Amygdala (tissue), 56 donors: ENCODE results near the gene KICS2.

ENCODE experiments used
- DNase-seq, 56 donors: peaks; one replicate each; lab custom pipeline; 2025; lab: John Stamatoyannopoulos, UW

Gene KICS2

GRCh38 chr12:64222009-64222765, at the start of gene KICS2:
TSS of gene KICS2 (minus strand) at chr12:64222296. CDS start at chr12:64222237, 59 bp downstream.
- DNase-seq: peak; percentile 48 to 98 (median 86)

- DNase-seq: no peak
Observed at GRCh38 chr12:64270411-64270810, 48.3 kb upstream of the KICS2 start.

DNA sequence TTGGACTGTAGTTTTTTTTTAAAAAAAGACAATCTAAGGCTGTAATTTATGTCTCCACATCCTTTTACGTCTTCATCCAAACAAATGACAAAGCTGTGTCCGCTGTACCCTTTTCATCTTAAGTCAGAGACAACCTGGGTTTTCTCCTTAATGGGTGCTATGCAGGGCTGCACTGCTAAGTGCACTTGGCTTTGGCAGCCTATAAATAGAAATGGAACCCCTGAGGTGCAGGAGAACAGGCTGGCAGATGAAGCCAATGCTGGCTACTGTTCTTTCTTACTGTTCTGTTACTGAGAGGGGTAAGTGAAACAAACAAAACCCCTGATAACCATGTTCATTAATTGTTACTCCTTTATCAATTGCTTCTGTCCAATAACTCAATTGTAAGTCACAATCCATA, 47.1 kb upstream of the KICS2 start:
- no peak for DNase-seq

DNA sequence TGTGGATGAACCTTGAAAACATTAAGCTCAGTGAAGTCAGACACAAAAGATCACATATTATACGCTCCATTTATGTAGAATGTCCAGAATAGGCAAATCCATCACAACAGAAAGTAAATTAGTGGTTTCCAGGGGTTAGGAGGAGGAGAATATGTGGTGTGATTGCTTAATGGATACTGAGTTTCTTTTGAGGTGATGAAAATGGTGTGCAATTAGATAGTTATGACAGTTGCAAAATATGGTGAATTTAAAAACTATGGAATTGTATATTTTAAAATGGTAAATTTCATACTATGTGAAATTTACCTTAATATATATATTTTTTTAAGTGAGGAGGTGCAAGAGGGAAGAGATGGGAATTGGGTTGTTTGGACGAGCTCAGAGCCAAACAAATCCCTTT, 46.3 kb upstream of the KICS2 start:
- DNase-seq: no peak

GRCh38 chr12:64265839-64266238, 43.7 kb upstream of the KICS2 start:
- DNase-seq: no peak

DNA sequence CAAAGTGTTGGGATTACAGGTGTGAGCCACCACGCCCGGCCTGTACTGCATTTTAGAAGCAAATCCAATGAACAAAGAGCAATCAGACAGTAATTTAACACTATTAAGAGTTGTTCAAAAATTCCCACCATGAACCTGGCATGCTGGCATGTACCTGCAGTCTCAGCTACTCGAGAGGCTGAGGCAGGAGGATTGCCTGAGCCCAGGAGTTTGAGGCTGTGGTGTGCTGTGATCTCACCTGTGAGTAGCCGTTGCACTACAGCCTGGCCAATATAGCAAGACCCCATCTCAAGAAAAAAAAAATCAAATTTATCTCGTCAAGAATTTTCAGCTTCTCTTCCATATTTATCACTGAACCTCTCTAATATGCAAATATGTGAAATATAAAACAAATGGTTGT, 39.7 kb upstream of the KICS2 start:
- no peak for DNase-seq

DNA sequence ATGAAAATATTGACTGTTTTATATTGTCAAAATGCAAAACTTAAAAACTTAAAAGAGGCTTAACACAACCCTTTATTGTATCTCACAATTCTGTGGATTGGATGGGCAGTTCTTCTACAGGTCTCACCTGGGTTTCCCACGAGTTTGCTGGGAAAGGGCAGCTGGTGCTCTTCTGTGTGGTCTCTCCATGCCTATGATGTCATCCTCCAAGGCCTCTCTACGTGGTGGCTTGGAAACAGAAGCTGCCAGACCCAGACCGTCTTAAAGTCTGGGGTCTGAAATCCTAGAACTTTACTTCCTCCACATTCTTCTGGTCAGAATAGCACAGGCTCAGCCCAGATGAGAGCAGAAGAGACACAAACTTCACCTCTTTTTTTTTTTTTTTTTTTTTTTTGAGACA, 36.5 kb upstream of the KICS2 start:
- no peak for DNase-seq

GRCh38 chr12:64256166-64256800, 34.2 kb upstream of the KICS2 start:
- DNase-seq: peak in 1 of 56 donors; percentile 76

DNA sequence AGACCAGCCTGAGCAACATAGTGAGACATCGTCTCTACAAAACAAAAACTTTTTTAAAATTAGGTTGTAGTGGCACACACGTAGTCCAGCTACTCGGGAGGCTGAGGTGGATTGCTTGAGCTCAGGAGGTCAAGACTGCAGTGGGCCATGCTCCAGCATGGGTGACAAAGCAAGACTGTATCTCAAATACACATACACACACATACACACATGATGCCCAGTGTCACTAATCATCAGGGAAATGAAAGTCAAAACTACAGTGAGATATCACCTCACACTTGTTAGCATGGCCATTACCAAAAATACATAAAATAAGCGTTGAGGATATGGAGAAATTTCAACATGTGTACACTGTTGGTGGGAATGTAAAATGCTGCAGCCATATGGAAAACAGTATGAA, 33.2 kb upstream of the KICS2 start:
- no peak for DNase-seq

DNA sequence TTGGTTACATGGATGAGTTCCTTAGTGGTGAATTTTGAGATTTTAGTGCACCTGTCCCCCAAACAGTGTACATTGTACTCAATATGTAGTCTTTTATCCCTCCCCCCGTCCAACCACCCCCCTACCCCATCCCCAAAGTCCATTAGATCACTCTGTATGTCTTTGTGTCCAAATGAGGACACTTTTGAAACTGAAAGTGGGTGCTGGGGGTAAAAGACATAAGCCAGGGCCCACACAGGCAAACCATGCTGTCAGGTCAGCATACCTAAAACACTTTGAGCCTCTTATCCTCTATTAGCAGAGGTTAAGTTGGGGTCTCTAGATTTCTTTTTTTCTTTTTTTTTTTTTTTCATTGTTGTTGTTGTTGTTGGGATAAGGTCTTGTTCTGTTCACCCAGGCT, 31.3 kb upstream of the KICS2 start:
- DNase-seq: no peak

- DNase-seq: no peak
Observed at GRCh38 chr12:64252681-64253080, 30.6 kb upstream of the KICS2 start.

DNA sequence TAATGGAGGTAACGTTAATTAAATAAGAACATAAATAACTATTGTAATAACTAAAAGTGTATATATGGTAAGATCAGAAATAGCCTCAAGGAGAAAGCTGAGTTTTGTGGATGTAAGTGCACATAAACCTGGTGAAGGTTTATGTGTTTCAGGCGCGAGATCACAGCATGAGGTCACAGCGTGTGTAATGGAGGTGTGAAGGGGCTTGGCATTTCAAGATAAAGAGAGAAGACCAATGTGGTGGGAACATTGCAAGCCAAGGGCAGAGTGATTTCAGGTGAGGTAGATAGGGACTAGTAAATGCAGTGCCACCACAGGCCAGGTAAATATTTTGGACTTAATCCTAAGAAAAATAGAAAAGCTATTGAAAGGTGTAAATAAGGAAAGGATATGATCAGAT, 21.7 kb upstream of the KICS2 start:
- DNase-seq: no peak

DNA sequence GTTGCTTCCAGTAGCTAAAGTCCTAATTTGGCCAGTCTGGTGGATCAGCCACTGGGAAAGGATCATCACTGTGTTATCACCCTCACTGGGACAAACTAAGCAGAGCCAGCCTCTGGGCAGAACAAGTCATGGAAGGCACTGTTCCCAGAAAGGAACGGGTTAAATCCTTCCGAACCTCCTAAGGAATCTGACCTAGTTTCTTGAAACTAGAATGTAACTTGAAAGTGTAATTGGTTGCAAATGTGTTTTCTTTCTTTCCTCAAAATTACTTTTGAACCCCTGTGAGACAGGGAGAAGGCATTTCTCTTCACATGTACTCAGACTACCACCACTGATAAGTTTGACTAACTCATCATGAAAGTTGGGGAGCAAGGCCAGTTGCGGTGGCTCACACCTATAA, 18.7 kb upstream of the KICS2 start:
- DNase-seq: no peak

DNA sequence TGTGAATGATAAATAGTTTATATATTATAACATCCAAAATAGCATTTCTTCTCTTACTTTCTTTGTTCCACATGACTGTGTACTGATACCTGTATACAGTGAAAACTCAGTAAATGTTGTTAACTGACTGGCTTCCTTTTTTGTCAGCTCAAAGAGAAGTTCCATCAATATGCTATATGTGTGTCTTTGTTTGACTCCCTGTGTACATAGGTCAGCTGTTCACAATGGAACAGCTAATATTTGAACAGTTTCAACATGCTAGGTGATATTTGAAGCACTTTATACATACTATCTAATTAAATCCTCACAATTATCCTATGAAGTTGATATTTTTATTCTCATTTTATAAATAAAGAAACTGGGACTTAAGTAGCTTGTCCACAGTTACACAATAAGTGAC, 15.3 kb upstream of the KICS2 start:
- DNase-seq: no peak

DNA sequence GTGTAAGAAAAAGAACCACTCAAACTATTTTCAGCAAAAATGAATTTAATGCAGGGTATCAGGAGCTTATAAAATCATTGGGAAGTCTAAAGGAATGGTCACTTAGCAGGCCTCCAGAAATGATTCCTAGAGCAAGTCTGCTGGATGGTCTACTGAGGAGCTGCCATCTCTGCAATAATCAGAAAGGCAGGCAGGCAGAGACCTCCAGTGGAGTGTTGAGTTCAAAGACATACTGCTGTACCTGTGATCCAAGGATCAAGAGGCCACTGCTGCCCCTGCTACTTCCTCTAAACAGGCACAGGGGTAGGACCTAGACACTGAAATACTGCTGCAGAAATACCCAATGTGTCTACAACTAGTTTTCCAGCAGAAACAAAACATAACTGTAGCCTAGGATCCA, 14.5 kb upstream of the KICS2 start:
- DNase-seq: peak in 1 of 56 donors; percentile 12

DNA sequence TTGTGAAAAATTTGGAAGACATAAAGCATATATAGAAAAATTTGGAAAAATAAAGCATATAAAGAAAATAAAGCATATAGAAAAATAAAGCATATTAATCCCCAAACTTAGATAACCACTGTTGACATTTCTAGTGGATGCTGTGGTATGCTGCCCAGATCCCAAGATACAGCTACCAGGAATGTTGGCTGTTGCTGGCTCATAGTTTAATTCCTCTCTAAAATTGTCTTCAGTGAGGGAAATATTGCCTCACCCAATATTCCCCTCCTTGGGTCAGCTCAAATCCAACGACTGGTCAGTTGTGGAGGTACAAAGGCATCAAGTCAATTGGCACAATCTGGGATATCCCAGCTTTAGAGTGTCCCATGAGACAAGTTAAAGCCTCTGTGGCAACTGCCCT, 10.1 kb upstream of the KICS2 start:
- DNase-seq: no peak

DNA sequence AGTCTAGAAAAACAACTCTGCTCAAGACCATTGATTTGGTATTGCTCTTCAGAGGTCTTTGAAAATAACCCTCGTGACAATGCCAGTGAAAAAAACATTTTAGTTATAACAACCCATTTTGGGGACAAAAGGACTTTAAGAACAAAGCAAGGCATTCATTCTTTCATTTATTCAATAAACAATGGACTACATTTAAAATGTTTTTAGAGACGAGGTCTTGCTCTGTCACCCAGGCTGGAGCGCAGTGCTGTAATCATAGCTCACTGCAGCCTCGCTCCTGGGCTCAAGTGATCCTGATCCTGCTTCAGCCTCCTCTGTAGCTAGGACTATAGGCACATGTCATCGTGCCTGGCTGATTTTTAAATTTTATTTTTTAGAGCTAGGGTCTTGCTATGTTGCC, 7.7 kb upstream of the KICS2 start:
- DNase-seq: peak in 29 of 56 donors; percentile 1 to 67 (median 31)

GRCh38 chr12:64229240-64229639, 7.1 kb upstream of the KICS2 start:
- DNase-seq: no peak

- no peak for DNase-seq
Observed at GRCh38 chr12:64225626-64226025, 3.5 kb upstream of the KICS2 start.

GRCh38 chr12:64221651-64222008, 466 bp downstream of the KICS2 start:
- peak in 53 of 56 donors; percentile 27 to 85 (median 71) for DNase-seq

GRCh38 chr12:64220046-64220445, 2.0 kb downstream of the KICS2 start:
- DNase-seq: no peak

GRCh38 chr12:64219145-64219544, 3.0 kb downstream of the KICS2 start:
- no peak for DNase-seq
